ENCODE data around the gene UBE3A.
"Not testable (repeated sequence)": the region's sequence is repeated elsewhere in the genome, so short reads cannot be mapped to it uniquely, and the experiment has no call there.

The UBE3A gene

GRCh38 chr15:25437777-25438600, 835 bp downstream of the UBE3A start:
- peak; percentile 7 for DNase-seq

GRCh38 chr15:25436707-25437106, 2.1 kb downstream of the UBE3A start:
- DNase-seq: no peak

GRCh38 chr15:25435474-25436243, 3.2 kb downstream of the UBE3A start:
- DNase-seq: no peak

- no peak for DNase-seq
These were observed 5.5 kb downstream of the UBE3A start for GRCh38 chr15:25433118-25433865.

- no peak for DNase-seq
These were observed 6.8 kb downstream of the UBE3A start for GRCh38 chr15:25431836-25432561.

- no peak for DNase-seq
These were observed 11.0 kb downstream of the UBE3A start for GRCh38 chr15:25427861-25428260.

- DNase-seq: no peak
These were observed 11.8 kb downstream of the UBE3A start for GRCh38 chr15:25426896-25427610.

GRCh38 chr15:25424073-25424472, 14.8 kb downstream of the UBE3A start:
- DNase-seq: no peak

- no peak for DNase-seq
These were observed 16.8 kb downstream of the UBE3A start for GRCh38 chr15:25422021-25422420.

GRCh38 chr15:25418202-25418601, 20.6 kb downstream of the UBE3A start:
- DNase-seq: no peak

- DNase-seq: no peak
These were observed 21.2 kb downstream of the UBE3A start for GRCh38 chr15:25417604-25418003.

GRCh38 chr15:25416693-25417092, 22.1 kb downstream of the UBE3A start:
- DNase-seq: no peak

GRCh38 chr15:25415707-25416106, 23.1 kb downstream of the UBE3A start:
- DNase-seq: no peak

- no peak for DNase-seq
These were observed 23.6 kb downstream of the UBE3A start for GRCh38 chr15:25415217-25415616.

- no peak for DNase-seq
These were observed 28.2 kb downstream of the UBE3A start for GRCh38 chr15:25410649-25411048.

GRCh38 chr15:25409731-25410130, 29.1 kb downstream of the UBE3A start:
- DNase-seq: not testable (repeated sequence)

GRCh38 chr15:25408929-25409328, 29.9 kb downstream of the UBE3A start:
- DNase-seq: no peak

GRCh38 chr15:25408428-25408827, 30.4 kb downstream of the UBE3A start:
- no peak for DNase-seq

- DNase-seq: no peak
These were observed 30.9 kb downstream of the UBE3A start for GRCh38 chr15:25407950-25408349.

- no peak for DNase-seq
These were observed 32.0 kb downstream of the UBE3A start for GRCh38 chr15:25406846-25407245.

- no peak for DNase-seq
These were observed 32.6 kb downstream of the UBE3A start for GRCh38 chr15:25406261-25406660.

GRCh38 chr15:25403771-25404170, 35.1 kb downstream of the UBE3A start:
- DNase-seq: no peak

Data from NCI-H510A treated with DMSO at 0.1 percent for 48 hours (cell line).